Kidney (tissue), 14 donors: Measurements from ENCODE around the gene SRPK2. TPM values are rescaled to one million over a fixed set of nuclear protein-coding genes. Genes with fewer than 3 reads are reported as not detected.

ENCODE experiments used
- DNase-seq, 5 donors: peaks; one replicate each; pipeline ENCODE4 v3.0.0-alpha.2; 2013 to 2020
- FAIRE-seq: peaks from 2 replicates; lab custom pipeline; 2012; peaks lifted over from hg19 to GRCh38; lab: Jason Lieb, UNC
- H3K27ac ChIP-seq, 2 donors: one replicate each; pipeline ENCODE4 v1.7.0; 2013; ENCODE audit warnings: low read depth in 2 of 2, low read length in 2 of 2, inconsistent platforms in 1 of 2
- H3K27me3 ChIP-seq: one replicate; pipeline ENCODE4 v1.7.1; 2013; ENCODE audit warnings: low read length, inconsistent platforms; ENCODE audit not compliant: control insufficient read depth, insufficient read depth
- H3K36me3 ChIP-seq, 3 donors: one replicate each; pipeline versions ENCODE4 v1.7.0 to v1.7.1; 2013; ENCODE audit warnings: low read length in 3 of 3, control low read depth in 1 of 3, inconsistent platforms in 1 of 3; ENCODE audit not compliant: insufficient read depth in 3 of 3, control insufficient read depth in 2 of 3
- H3K4me1 ChIP-seq, 3 donors: one replicate each; pipeline versions ENCODE4 v1.7.0 to v1.7.1; 2013; ENCODE audit warnings: low read length in 3 of 3, inconsistent platforms in 1 of 3, low read depth in 1 of 3; ENCODE audit not compliant: control insufficient read depth in 2 of 3, insufficient read depth in 2 of 3
- H3K4me3 ChIP-seq, 3 donors: one replicate each; pipeline versions ENCODE4 v1.7.0 to v1.8.1; 2013; ENCODE audit warnings: low read length in 3 of 3, control low read depth in 1 of 3, inconsistent platforms in 1 of 3
- H3K9ac ChIP-seq, 3 donors: one replicate each; pipeline versions ENCODE4 v1.7.0 to v1.7.1; 2013; ENCODE audit warnings: low read length in 3 of 3, control low read depth in 1 of 3, inconsistent platforms in 1 of 3
- H3K9me3 ChIP-seq, 3 donors: one replicate each; pipeline versions ENCODE4 v1.7.0 to v1.7.1; 2013; ENCODE audit warnings: low read length in 3 of 3, control low read depth in 1 of 3, inconsistent platforms in 1 of 3; ENCODE audit not compliant: control insufficient read depth in 2 of 3, insufficient read depth in 1 of 3
- CTCF ChIP-seq: IDR thresholded peaks from 3 replicates; pipeline ENCODE4 v1.5.1; 2012; ENCODE audit warnings: mild to moderate bottlenecking, moderate library complexity, borderline replicate concordance; ENCODE audit not compliant: insufficient read depth; ENCODE audit errors: extremely low read depth
- intact Hi-C: fragments of 100-400 bp; cut with DNase I; formaldehyde crosslinking; loops from one replicate; pipeline ENCODE4 v1.11.1; 2022
- polyA plus RNA-seq: library from polyadenylated mRNA; stranded (reverse); fragments of 350-450 nt; fragmentation: Illumina TruSeq; extraction: RNeasy Lipid Tissue Mini Kit (QIAGEN cat#74804); gene quantifications from one replicate; pipeline ENCODE4 v1.2.3, GENCODE V29; 2014; ENCODE audit warnings: low read depth, low replicate concordance; ENCODE audit not compliant: insufficient read depth
- total RNA-seq: library from RNA; stranded (reverse); fragmentation: NEBNext Ultra II Directional; extraction: Animal tissue kit (Norgen Biotek cat#: 25700); gene quantifications from one replicate; pipeline ENCODE4 v1.2.1, GENCODE V29; 2021
- donor health status: control.
- donor health status: control.
- donor health status: control.
- donor health status: control.
- donor health status: control.
- donor health status: DM: yes; HTN: yes; CAD: no.
- donor health status: Normal renal cell carcinoma (clear cell type).

Gene SRPK2
- total and polyA plus RNA-seq, 2 donors from 2014 or later, result 9.9 to 43.1 TPM

DNA sequence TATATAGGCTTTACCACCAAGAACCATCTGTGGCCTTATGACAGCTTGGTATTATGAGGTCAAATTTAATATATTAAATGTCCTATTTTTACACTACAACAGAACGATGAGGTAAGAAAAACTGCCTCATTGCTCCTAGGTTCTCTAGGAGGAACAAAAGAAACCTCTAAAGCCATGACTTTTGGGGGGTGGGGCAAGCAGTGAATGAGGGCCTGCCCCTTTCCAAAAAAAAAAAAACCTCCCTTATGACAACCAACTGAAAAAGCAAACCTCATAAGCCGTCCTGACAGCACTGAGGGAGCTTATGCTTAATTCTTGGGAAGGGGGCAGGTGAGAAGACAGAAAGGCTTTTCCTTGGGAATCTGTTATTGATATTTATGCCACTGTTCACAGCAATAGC is 258.1 kb downstream of the SRPK2 start:
- Histone ChIP-seq H3K9me3 (no peaks in the 10 kb centered on the region), H3K27me3 (no peaks in the 10 kb centered on the region), H3K4me1 (peaks cover 0 to 6% (median 0%) of the 10 kb centered on the region in 3 donors), H3K9ac (no peak overlapping the region), H3K27ac (no peak overlapping the region), H3K36me3 (peaks cover 0 to 5% (median 0%) of the 10 kb centered on the region in 3 donors), H3K4me3 (no peak overlapping the region)
- intact Hi-C loops, result no loop called here
- DNase-seq (no peak), FAIRE-seq (no peak)
- TF ChIP-seq CTCF, result no peak

GRCh38 chr7:105130048-105130447 is 258.7 kb downstream of the SRPK2 start:
- H3K4me1 ChIP-seq, result peaks cover 0 to 6% (median 0%) of the 10 kb centered on the region in 3 donors
- FAIRE-seq (no peak), DNase-seq (no peak)
- no peak overlapping the region for H3K9ac ChIP-seq
- H3K4me3 ChIP-seq, result no peak overlapping the region
- peaks cover 0 to 8% (median 5%) of the 10 kb centered on the region in 3 donors for H3K36me3 ChIP-seq
- no peaks in the 10 kb centered on the region for H3K9me3 ChIP-seq
- intact Hi-C loops, result no loop called here
- no peak overlapping the region for H3K27ac ChIP-seq
- no peak for TF ChIP-seq CTCF
- H3K27me3 ChIP-seq, result no peaks in the 10 kb centered on the region

GRCh38 chr7:105127179-105127578 is 261.5 kb downstream of the SRPK2 start:
- peaks cover 0 to 9% (median 9%) of the 10 kb centered on the region in 3 donors for H3K36me3 ChIP-seq
- no peak overlapping the region for H3K4me3 ChIP-seq
- H3K9me3 ChIP-seq, result no peaks in the 10 kb centered on the region
- TF ChIP-seq CTCF, result no peak
- intact Hi-C loops, result no loop called here
- H3K9ac ChIP-seq, result no peak overlapping the region
- peaks cover 0 to 3% (median 0%) of the 10 kb centered on the region in 3 donors for H3K4me1 ChIP-seq
- no peak for FAIRE-seq
- no peak for DNase-seq
- no peaks in the 10 kb centered on the region for H3K27me3 ChIP-seq
- no peak overlapping the region for H3K27ac ChIP-seq

- Histone ChIP-seq H3K4me1 (no peaks in the 10 kb centered on the region), H3K4me3 (no peak overlapping the region), H3K9ac (no peak overlapping the region), H3K9me3 (no peaks in the 10 kb centered on the region), H3K27ac (no peak overlapping the region), H3K27me3 (no peaks in the 10 kb centered on the region), H3K36me3 (peaks cover 0 to 9% (median 9%) of the 10 kb centered on the region in 3 donors)
- no peak for FAIRE-seq
- no peak for TF ChIP-seq CTCF
- intact Hi-C loops, result no loop called here
- no peak for DNase-seq
These were observed 262.2 kb downstream of the SRPK2 start for GRCh38 chr7:105126436-105126975.
